Fibroblast of gingiva (primary cell): ENCODE measurements around the gene TNFSF11.

Source experiments
- DNase-seq: peaks from one replicate; pipeline ENCODE4 v3.0.0-alpha.2; 2011; ENCODE audit warnings: low read depth

TNFSF11 gene

DNA sequence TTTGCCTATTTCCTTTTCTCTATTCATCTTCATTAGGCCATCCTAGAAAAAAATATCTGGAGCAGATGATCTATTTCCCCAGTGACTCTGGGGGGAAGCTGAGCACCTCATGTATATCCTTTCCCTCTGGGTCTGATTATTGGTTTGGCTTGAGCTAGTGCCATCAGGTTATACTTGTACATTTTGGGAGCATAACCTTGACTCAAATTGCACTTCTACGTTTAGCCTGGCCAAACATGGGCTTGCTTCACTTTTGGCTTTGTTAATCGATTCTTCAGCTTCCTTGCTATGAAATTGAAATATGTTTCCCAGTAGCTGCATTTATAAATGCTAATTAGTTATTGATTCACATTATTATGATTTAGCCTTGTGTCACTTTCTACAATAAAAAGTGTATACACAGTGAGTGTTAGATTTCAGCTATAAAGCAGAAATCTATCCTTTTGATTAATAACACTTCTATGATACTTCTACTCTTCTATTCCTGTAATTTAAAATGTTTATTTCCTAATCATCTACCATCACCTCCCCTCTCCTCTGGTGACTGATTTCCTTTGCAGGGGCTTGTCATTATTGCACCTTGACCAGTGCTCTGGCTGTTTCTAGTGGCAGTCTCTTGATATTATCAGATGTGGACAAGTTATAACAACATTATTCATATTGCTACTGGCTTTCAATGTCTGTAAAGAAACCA, 37.3 kb downstream of the TNFSF11 start:
- DNase-seq, result no peak

DNA sequence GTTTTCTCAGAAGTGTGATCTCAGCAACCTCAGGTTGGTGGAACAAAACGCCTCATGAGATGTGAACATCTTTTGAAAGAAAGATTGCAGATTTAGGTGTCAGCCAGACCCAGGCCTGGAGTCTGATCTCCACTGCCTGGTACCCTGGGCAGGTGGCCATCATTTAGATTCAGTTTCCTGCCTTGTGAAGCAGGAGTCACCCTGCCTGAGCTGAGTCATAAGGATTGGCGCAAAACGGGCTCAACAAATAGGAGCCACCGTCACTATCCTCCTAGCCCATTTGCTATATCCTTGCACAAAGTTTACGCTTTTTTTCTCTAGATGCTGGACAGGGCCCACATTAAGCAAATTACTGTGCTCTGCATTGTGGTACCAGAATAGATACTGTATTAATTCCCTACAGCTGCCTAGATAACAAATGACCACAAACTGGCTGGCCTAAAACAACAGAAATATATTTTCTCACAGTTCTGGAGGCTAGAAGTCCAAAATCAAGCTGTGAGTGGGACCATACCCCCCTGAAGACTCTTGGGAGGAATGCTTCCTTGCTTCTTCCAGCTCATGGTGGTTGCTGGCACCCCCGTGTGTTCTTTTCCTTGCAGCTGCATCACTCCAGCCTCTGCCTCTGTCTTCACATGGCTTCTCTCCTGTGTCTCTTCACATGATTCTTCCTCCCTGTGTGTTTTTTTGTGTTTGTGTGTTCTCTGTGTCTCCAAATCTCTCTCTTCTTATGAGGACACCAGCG, 38.2 kb downstream of the TNFSF11 start:
- DNase-seq, result no peak

DNA sequence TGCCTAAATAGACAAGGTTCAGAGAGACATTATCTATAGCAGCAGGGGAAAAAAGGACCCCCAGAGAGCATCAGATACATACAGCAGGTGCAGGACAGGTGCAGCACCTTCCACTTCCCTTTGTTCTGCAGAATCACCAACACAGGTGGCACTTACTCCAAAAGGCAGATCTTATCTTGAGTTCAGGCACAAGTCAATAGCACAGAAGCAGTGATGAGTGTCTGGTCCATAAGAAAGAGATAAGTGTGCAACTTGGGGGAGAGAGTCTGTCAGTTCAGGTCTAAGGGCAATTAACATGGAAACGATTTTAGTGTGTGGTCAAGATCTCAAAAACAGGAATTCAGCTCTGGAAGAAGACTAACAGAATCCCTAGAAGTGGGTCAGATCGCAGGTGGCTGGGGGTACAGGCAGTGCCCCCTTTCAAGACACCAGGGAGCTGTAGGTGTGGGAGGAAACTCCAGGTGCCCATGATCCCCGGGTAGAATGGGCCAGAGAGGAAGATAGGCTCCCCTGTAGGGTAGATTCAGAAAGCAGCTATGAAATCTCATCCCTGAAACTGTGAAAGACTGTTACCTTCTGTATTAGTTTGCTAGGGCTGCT, 40.6 kb downstream of the TNFSF11 start:
- DNase-seq, result no peak

DNA sequence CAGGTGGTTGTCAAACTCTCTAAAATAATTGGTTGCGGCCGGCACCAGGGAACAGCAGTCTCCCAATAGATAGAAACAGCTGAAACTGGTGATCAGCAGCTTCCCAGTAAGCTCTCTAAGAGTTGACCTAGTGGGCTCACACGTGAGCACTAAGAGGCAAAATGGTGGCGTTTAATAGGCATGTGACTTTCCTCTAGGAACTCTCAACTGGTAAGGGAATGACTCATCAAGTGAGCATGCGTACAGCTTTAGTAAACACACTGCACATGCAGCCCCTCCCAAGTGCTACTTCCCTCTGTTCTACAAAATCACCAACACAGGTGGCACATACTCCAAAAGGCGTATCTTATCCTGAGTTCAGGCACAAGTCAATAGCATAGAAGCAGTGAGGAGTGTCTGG, 41.7 kb downstream of the TNFSF11 start:
- no peak for DNase-seq

DNA sequence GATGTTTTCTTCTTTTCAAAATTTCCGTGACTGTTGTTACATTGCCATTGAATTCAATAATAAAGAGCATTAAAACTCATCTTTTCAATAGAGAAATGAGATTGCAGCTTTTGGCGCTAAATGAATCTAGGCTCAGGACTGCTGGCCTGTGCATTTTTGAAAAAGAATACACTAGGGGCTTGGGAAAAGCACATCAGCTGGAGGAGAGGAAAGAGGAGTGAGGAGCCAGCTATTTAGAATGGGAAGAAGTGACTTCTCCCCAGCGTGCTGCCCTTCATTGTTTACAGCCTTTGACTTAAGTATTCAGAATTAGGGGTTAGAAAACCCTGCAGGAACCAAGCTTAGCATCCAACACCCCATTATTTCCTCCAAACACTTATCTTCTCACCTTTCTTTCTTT, 43.3 kb downstream of the TNFSF11 start:
- no peak for DNase-seq

DNA sequence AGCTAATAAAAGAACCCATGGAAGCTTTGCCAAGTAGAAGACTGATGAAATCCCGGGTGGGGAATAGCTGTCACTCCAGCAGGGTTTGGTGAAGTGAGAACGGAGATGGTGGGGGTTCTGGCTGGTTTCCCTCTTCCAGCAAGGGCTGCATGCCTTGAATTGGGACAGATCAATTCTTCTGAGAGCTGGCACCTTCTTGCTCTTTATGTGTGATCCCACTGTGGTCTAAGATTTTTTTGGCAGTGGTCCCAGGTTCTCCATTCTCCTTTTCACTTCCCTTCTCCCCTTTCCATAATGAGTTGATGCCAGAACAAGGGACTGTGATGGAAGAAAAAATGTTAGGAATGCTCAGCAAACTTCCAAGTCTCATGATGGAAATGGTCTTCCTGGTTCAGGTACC, 50.0 kb downstream of the TNFSF11 start:
- no peak for DNase-seq

DNA sequence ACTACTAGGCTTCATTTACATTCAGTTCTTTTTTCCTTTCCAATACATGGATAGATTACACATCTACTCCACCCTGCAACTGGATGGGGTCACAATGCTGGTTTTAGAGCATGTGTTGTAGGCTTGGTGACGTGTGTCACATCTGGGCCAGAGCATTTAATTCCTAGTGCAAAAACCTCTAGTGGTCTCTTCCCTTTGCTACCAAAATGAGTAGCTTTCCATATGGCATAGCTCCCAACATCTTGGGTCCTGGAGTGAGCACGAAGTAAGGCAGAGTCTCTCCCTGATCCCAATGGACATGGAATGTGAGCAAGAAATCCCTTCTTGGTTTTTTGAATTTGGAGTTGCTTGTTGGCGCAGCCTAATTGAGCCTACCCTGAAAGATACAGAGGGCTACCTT, 51.7 kb downstream of the TNFSF11 start:
- DNase-seq, result no peak

DNA sequence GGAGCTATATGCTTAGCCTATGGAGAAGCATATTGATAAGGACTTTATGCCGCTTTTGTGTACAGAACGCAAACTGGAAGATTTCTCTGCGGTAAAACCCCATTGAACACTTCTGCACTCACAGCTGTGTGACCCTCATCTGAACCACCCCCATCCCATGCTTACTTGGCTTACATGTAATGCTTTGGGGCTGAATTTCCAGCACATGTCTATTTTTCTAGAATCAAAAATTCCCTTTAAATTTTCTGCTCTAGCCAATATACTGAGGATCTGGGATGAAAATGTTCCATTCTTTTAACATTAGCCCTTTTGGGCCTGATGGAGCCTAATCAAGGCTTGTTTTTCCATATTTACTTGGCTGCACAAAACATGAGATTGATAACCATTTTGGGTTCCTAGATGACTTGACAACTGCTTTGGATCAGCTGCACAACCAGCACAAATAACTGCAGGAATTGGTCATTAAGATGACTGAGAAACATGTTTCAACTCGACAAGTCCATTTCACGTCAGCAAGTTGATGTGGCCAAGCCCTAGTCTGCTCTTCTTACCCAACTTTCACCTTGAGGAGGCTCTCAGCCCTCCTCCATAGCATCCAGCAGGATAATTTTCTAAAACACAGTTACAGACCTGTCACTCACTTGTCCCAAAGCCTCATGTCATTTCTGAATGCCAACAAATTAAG, 52.4 kb downstream of the TNFSF11 start:
- DNase-seq, result no peak

DNA sequence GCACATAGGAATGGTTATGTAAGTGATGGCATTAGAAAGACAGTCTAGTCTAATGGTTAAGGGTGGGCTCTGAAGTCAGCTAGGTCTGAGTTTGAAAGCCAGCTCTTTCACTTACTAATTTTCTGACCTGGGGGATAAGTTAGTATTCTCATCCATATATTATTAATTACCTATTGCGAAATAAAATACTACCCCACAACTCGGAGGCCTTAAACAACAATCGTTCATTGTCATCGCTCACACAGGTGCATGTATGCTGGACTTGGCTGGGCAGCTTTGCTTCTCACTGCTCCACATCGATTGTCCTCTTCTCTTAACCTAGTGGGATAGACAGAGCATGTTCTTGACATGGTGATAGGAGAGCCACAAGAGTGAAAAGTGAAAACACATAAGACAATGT, 54.7 kb downstream of the TNFSF11 start:
- DNase-seq, result no peak

DNA sequence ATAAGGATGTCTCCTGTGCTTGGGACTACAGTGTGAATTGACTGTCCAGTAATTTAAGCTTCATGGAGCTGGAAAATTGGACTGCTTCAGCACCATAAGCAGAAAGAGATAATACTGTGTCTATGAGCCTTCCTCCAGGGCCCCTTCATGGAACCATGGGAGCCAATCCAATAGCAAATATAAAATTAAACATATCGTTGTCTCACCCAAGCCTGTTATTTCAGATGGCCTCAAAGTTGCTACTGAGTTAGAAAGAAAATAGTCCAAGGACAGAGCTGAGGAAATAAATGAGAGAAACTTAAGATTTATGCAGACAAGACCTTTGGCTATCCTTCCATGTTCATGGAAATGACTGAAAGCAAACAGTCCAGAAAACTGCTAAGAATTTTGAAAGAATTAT, 57.2 kb downstream of the TNFSF11 start:
- DNase-seq, result no peak

DNA sequence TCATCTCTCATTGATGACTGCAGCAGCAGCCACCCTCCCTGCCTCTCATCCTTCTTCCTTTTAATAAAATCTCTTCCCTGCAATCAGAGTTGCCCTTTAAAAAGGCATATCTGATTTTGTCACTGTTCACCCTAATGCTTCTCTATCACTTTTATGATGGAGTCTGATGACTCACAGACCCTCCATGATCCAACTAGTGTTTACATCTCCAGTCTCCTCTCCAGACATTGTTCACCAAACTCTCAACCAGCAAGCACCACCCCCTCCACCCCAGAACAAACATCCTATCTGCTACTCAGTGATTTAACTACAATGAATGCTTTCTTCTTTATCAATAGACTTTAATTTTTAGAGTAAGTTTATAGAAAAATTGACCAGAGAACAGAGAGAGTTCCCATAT, 59.5 kb downstream of the TNFSF11 start:
- DNase-seq, result no peak

DNA sequence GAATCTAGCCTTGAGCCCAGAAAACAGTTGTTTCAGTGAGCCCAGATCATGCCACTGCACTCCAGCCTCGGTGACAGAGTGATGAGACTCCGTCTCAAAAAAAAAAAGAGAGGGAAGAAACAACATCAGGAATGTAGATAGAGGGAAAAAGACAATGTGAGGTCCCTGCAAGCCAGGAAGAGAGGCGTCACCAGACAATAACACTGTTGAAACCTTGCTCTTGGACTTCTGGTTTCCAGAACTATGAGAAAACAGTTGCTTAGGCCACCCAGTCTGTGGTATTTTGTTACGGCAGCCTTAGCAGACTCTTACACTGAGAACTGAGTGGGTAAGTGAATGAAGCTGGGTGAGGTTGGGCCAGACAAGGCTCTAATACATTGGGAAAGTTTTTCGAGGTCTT, 64.1 kb downstream of the TNFSF11 start:
- DNase-seq, result no peak

DNA sequence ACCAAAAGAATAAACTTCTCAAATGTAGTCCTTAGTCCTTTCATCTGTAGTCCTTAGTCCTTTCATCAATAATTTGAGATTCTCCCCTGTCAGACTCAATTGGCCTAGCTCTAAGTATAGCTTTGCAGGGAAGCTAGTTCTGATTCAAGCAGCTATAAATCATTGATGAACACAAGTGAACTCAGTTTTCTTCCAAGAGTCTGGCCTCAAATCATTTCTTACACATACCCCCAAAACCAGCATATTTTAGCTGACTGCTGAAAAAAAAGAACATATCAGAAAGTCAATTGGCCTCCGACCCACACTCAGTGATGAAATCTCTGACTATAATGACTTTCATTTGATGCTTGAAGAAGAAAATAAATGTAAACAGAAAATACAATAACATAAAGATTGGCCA, 64.9 kb downstream of the TNFSF11 start:
- DNase-seq, result no peak

DNA sequence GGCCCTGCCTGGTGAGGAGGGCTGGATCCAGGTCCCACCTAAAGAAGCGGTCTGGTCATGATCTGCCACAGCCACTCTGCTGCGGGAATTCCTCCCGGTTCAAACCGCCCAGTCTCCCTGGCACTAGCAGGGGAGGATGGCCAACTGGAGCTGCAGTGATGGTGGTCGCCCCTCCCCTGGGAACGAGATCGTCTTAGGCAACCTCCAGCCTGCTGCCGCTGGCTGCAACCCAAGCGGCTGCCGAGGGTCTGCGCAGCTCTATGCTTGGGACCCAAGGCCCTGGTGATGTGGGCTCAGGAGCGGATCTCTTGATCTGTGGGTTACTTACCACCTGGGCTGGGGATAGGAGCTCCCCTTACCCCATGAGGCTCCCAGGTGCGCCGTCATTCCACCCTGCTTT, 69.1 kb downstream of the TNFSF11 start:
- DNase-seq, result no peak

DNA sequence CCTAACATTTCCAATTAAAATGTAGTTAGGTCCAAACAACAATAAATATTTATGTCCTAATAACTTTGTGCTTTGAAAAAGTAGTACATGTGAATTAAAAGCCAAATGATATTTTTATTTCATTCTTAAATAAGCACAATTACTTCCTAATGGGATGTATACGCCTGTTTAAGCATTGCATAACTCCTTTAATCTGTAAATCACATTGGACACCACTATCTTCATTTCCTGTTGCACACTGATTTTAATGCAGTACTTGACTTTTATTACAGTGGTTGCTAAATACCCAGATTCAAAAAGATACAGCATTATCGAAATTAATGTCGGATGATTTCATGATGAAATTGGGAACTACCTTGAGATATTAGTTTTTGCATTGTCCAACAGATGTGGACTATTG, 70.9 kb downstream of the TNFSF11 start:
- DNase-seq, result no peak

DNA sequence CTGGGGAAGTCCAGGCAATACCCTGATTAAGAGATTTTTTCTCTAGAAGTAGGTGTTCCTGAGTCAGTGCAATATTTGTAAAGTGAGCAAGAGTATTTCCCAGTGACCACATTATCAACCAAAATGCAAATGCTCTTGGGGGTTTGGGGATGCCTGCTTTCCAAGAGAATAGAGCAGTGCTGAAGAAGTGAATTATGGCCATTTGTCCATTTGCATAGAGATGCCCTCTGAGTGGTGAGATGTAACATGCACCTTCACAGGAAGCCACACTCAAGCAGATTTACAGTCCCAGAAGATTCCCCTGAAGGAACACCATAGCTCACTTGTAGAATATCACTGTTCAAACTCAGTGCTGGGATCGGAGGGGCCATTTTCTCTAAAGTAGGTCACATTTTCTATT, 71.8 kb downstream of the TNFSF11 start:
- no peak for DNase-seq

DNA sequence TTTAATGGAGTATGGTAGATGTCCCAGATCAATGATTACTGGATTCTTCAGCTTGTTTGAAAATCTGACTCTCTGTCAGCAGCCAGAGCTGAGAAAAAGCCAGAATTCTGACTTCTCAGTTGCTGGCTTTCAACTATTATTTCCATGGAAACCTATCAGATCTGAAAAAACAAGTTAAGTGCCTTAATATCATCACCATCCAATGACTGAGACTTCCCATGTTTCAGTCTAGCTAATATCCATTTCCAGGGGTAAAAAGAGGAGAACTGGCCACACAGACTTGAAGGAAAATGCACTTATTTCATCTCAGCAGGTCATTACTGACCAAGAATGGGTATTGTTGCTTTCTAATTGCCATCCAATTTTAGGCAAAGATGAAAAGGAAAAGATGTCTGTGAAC, 75.2 kb downstream of the TNFSF11 start:
- no peak for DNase-seq

DNA sequence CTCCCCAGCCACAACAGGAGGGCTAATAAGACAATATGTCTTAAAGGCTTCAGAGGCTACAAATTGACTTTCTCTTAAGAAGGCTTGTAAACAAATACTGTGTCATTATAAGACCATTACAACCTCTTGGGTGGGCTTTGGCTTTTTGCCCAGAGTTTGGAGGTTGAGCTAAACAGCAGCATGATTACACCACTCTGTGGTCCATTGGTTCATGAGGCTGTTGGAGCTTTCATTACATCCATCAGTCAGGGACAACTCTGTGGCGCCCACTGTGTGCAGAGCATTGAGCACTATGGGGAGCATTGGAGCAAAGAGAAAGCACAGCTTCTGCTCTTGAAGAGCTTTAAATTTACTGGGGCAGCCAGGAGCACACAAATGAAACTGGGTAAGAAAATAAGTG, 75.9 kb downstream of the TNFSF11 start:
- no peak for DNase-seq

DNA sequence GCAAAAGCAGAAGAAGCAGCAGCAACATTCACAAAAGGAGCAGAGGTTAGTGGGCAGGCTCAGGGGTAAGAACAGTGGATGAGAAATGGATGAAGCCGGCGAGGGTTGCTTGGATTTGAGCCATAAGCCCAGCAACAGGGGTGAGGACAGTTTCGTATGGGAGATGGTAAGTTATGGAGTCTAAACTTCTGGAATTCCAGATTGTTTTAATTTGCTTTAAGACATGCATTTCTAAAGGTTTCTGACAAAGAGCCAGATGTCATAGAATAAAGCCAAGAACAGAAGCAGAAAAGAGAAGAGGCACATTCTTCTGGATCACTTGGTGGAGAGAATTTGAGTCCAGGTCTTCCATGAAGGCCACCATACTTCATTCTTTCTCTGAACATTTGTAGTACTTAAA, 76.6 kb downstream of the TNFSF11 start:
- DNase-seq, result peak; percentile 56

DNA sequence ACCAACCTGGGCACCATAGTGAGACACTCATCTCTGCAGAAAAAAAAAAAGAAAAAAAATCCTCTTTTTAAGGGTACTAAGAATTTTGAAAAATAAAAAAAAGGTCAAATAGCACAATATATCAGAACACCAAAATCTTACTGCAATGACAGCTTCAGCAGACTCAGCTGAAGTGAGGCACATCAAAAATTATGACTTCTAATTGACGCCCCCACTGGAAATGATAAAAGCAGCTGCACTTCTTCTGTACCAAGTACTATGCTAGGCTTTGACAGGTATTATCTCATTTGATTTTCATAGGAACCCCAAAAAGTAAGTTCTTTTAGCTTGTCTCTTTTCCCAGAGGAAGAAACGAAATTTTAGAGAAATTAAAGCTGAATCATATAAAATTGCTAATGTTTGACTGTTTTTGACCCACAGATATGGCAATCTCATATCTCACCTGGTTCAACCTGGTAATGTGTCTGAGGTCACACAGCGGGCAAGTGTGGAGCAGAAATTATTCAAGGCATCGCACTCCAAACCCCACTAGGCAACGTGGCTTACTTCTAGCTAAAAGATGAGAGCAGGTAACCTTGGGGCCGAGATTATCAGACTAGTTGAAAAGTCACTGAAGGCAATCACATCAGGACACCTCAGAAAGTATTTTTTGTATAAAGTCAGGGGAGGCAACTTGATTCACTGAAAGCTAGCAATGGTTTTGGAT, 78.1 kb downstream of the TNFSF11 start:
- DNase-seq, result no peak

DNA sequence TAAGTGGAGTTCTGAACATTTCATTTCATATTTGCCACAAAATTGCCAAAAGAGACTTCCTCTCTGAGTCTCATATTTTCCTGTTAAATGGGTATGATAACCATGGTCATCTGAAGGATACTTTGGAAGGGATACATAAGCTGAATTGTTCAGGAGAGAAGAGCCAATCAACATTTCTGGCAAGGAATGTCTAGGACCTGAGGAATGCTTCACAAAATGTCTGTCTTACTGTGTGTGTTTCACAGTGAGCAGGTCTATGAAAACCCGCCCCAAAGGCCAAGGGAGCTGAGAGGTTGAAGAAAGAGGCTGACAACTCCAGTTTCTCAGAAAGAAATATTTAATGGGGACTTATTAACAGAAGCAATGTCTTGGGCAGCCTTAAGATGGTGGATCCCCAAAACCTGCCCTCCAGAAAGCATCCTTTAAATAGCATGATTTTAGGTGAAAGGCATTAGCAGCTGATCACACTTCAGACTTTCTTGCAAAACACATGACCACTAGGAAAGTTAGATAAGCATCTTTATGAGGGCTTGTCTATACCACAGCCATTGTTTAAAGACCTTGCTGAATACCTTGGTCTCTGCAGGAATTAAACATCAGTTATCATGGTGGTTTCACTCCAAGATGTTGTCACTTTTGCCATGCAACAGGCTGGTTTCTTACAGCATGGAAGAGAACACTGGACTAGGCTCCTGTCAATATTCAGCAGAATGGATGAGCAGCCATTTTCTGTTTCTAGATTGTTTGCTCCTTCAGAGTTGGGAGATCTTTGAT, 78.9 kb downstream of the TNFSF11 start:
- DNase-seq, result no peak

DNA sequence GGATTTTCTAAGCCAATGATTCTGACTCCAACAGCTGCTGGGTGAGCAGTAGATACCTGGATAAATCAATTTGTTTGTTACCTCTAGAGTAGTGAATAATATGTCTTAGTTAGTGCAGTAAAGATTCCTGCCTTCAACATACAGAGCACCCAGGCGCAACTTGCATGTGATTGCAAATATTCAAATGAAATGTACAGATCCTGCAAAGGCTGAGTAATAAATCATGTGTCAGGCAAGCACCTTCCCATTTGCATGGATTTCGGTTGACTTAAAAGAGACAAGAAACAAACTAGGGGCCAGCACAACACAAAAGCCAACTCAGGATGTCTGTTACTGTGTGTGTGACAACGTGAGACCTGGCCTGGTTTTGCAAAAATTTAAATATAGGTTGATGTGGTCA, 79.7 kb downstream of the TNFSF11 start:
- DNase-seq, result no peak
